ENCODE data around the gene PPP1R3G.

DNA sequence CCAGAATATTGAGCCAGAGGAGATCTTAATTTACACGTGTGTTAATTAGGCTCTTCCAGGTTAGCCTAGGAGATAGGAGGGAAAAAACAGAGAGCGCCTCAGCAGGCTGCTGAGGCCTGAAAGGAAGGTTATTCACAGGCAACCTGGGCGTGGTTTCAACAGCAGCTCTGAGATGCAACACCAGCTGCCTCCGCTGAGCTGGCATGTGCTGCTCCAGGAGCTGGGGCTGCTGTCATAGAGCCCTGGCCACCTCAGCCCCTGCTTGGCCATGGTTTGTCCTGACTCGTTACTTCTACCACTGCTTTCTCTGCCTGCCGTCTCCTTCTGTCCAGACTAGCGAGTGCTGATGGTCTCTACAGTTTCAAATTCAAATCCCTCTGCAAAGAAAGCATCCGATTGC is 48.9 kb upstream of the PPP1R3G start:
- no peak for TF ChIP-seq GATA2 (IDR thresholded peaks at IDR 0.05; ENCODE audit: low read depth, low read length)
- TF ChIP-seq GATA3 (IDR thresholded peaks at IDR 0.05; ENCODE audit: low read depth, low read length): no peak
